Liver (tissue), 9 donors: ENCODE data around the gene KIF9. TPM values are rescaled to one million over a fixed set of nuclear protein-coding genes. Genes with fewer than 3 reads are reported as not detected.

ENCODE experiments used
- DNase-seq: peaks from one replicate; pipeline ENCODE4 v3.0.0-alpha.2; 2017; ENCODE audit warnings: low spot score
- H3K27ac ChIP-seq, 2 donors: one replicate each; pipeline ENCODE4 v1.7.0; 2013; ENCODE audit warnings: inconsistent platforms in 2 of 2, low read length in 2 of 2, control low read depth in 1 of 2, low read depth in 1 of 2, mild to moderate bottlenecking in 1 of 2
- H3K27me3 ChIP-seq, 4 donors: one replicate each; pipeline versions ENCODE4 v1.6.1 to v1.7.0; 2013; ENCODE audit warnings: low read length in 3 of 4, inconsistent platforms in 1 of 4, mild to moderate bottlenecking in 1 of 4, moderate library complexity in 1 of 4; ENCODE audit not compliant: control insufficient read depth in 4 of 4, insufficient read depth in 4 of 4
- H3K36me3 ChIP-seq, 4 donors: one replicate each; pipeline versions ENCODE4 v1.6.1 to v1.7.0; 2013; ENCODE audit warnings: low read length in 3 of 4, mild to moderate bottlenecking in 3 of 4, low read depth in 1 of 4, moderate library complexity in 1 of 4; ENCODE audit not compliant: control insufficient read depth in 4 of 4, insufficient read depth in 3 of 4
- H3K4me1 ChIP-seq, 4 donors: one replicate each; pipeline versions ENCODE4 v1.6.1 to v1.7.0; 2013; ENCODE audit warnings: low read length in 3 of 4, mild to moderate bottlenecking in 3 of 4, moderate library complexity in 1 of 4; ENCODE audit not compliant: control insufficient read depth in 4 of 4, insufficient read depth in 4 of 4
- H3K4me3 ChIP-seq, 3 donors: one replicate each; pipeline versions ENCODE4 v1.6.1 to v1.7.0; 2013; ENCODE audit warnings: low read length in 3 of 3, control low read depth in 1 of 3, low read depth in 1 of 3, mild to moderate bottlenecking in 1 of 3
- H3K9ac ChIP-seq, 2 donors: one replicate each; pipeline ENCODE4 v1.7.0; 2013; ENCODE audit warnings: low read length in 2 of 2, mild to moderate bottlenecking in 2 of 2, moderate library complexity in 2 of 2, control low read depth in 1 of 2, low read depth in 1 of 2
- H3K9me3 ChIP-seq, 4 donors: one replicate each; pipeline versions ENCODE4 v1.6.1 to v1.7.0; 2013; ENCODE audit warnings: low read length in 3 of 4; ENCODE audit not compliant: control insufficient read depth in 4 of 4
- FOXA1 ChIP-seq: IDR thresholded peaks from 2 replicates; pipeline ENCODE4 v1.6.1; 2016; ENCODE audit warnings: antibody characterized with exemption
- FOXA2 ChIP-seq: IDR thresholded peaks from 2 replicates; pipeline ENCODE4 v1.6.1; 2016; ENCODE audit warnings: antibody characterized with exemption
- HNF4A ChIP-seq, 2 donors: conservative IDR thresholded peaks; 2 replicates each; pipeline ENCODE4 v1.6.1; 2016; ENCODE audit warnings: antibody characterized with exemption in 2 of 2, mild to moderate bottlenecking in 2 of 2
- HNF4G ChIP-seq: IDR thresholded peaks from 2 replicates; pipeline ENCODE4 v1.6.1; 2016; ENCODE audit warnings: antibody characterized with exemption
- JUND ChIP-seq, 2 donors: IDR thresholded peaks; 2 replicates each; pipeline ENCODE4 v1.6.1; 2016; ENCODE audit warnings: antibody characterized with exemption in 2 of 2
- NR2F2 ChIP-seq: IDR thresholded peaks from 2 replicates; pipeline ENCODE4 v1.6.1; 2016; ENCODE audit warnings: antibody characterized with exemption
- RXRA ChIP-seq, 2 donors: IDR thresholded peaks; 2 replicates each; pipeline ENCODE4 v1.6.1; 2017 to 2018; ENCODE audit warnings: antibody characterized with exemption in 2 of 2, mild to moderate bottlenecking in 1 of 2
- SP1 ChIP-seq: IDR thresholded peaks from 2 replicates; pipeline ENCODE4 v1.6.1; 2018; ENCODE audit warnings: antibody characterized with exemption, mild to moderate bottlenecking
- TAF1 ChIP-seq: conservative IDR thresholded peaks from 2 replicates; pipeline ENCODE4 v1.6.1; 2016; ENCODE audit warnings: antibody characterized with exemption, mild to moderate bottlenecking
- WGBS: extraction: QIAGEN DNeasy Blood & Tissue Kit; methylation state at CpG from one replicate; pipeline ENCODE4 v1.1.7; 2013; 5-methylcytosine and 5-hydroxymethylcytosine counted together
- polyA plus RNA-seq, 2 donors: library from polyadenylated mRNA; stranded (reverse) in 1 of 2; unstranded in 1 of 2; fragments of 200-250 nt in 1 of 2; fragments of >200 nt in 1 of 2; fragmentation: Nextera tagmentation in 1 of 2; extraction: Ambion mirVana in 1 of 2; gene quantifications; one replicate each; pipeline versions ENCODE4 v1.2.1 to v1.2.3, GENCODE V29; 2013 to 2015
- total RNA-seq, 2 donors: library from RNA; depleted of rRNA; stranded (reverse); fragments of >200 nt; gene quantifications; one replicate each; pipeline ENCODE4 v1.2.3, GENCODE V29; 2014
- TF ChIP-seq, protein P1 (sequence below): IDR thresholded peaks from 2 replicates; pipeline ENCODE4 v1.6.1; 2016; ENCODE audit warnings: antibody characterized with exemption
- TF ChIP-seq, protein P2 (sequence below): fragments of 150-350 bp; IDR thresholded peaks from 2 replicates; pipeline ENCODE4 v1.5.1; 2017; ENCODE audit warnings: improper control_type of control experiment, low read depth, low read length; ENCODE audit not compliant: missing input control
- TF ChIP-seq, protein P3 (sequence below): IDR thresholded peaks from 2 replicates; pipeline ENCODE4 v1.6.1; 2016; ENCODE audit warnings: antibody characterized with exemption
- TF ChIP-seq, protein P4 (sequence below): IDR thresholded peaks from 2 replicates; pipeline ENCODE4 v1.6.1; 2016; ENCODE audit warnings: antibody characterized with exemption, mild to moderate bottlenecking
- TF ChIP-seq, protein P5 (sequence below): IDR thresholded peaks from 2 replicates; pipeline ENCODE4 v1.6.1; 2016; ENCODE audit warnings: antibody characterized with exemption
- donor health status: healthy.
- donor health status: healthy.
- donor health status: healthy.
- donor health status: healthy.
- donor health status: healthy.

KIF9 gene
- total and polyA plus RNA-seq, 4 donors, result 2.3 to 4.5 (median 3.1) TPM

DNA sequence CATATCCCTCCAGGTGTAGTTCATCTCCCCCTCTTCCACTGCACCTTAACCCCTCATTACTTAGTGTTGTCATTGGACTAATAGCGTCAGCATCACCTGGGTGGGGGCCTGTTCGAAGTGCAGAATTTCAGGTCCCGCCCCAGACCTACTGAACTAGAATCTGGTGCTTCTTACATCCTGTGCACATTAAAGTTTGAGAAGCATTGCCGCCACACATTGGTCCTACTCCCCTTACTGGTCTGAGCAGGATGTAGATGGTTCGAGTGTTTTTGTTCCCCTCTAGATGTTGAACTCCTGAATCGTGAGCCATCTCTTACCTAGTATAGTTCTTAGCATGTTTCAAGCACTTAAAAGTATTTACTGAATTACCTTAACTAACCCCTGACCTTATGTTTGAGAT lies 13.4 kb upstream of the KIF9 start:
- no peaks in the 10 kb centered on the region for H3K9me3 ChIP-seq
- H3K4me1 ChIP-seq, result peaks cover 0 to 4% (median 0%) of the 10 kb centered on the region in 4 donors
- H3K27ac ChIP-seq, result no peak overlapping the region
- 94% methylated on average over 6 of the region's 6 CpGs for WGBS
- H3K36me3 ChIP-seq, result no peaks in the 10 kb centered on the region
- no peak overlapping the region for H3K4me3 ChIP-seq
- H3K9ac ChIP-seq, result no peak overlapping the region
- no peak for TF ChIP-seq FOXA1
- no peak for DNase-seq
- no peaks in the 10 kb centered on the region for H3K27me3 ChIP-seq

DNA sequence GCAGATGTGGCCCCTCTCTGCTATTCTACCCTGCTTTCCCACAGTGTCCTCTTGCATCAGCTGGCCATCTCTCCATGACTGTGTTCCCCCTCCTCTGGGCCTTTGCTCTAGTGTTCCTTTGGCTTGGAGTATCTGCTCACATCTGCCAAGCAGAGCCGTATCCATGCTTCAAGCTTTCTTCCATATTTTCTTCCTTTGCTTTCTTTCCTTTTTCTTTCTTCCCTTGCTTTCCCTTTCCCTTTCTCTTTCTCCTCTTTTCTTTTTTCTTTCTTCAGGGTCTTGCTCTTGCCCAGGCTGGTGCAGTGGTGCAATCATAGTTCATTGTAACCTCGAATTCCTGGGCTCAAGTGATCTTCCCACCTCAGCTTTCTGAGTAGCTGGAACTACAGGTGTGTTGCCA lies 12.7 kb upstream of the KIF9 start:
- no peak overlapping the region for H3K4me3 ChIP-seq
- H3K4me1 ChIP-seq, result peaks cover 0 to 4% (median 0%) of the 10 kb centered on the region in 4 donors
- TF ChIP-seq, protein P1, sequence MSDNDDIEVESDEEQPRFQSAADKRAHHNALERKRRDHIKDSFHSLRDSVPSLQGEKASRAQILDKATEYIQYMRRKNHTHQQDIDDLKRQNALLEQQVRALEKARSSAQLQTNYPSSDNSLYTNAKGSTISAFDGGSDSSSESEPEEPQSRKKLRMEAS, result no peak
- no peak for TF ChIP-seq SP1
- TF ChIP-seq HNF4G, result no peak
- TF ChIP-seq, protein P2, sequence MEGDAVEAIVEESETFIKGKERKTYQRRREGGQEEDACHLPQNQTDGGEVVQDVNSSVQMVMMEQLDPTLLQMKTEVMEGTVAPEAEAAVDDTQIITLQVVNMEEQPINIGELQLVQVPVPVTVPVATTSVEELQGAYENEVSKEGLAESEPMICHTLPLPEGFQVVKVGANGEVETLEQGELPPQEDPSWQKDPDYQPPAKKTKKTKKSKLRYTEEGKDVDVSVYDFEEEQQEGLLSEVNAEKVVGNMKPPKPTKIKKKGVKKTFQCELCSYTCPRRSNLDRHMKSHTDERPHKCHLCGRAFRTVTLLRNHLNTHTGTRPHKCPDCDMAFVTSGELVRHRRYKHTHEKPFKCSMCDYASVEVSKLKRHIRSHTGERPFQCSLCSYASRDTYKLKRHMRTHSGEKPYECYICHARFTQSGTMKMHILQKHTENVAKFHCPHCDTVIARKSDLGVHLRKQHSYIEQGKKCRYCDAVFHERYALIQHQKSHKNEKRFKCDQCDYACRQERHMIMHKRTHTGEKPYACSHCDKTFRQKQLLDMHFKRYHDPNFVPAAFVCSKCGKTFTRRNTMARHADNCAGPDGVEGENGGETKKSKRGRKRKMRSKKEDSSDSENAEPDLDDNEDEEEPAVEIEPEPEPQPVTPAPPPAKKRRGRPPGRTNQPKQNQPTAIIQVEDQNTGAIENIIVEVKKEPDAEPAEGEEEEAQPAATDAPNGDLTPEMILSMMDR, result no peak
- no peak for TF ChIP-seq RXRA (IDR thresholded peaks at IDR 0.05)
- TF ChIP-seq, protein P3, sequence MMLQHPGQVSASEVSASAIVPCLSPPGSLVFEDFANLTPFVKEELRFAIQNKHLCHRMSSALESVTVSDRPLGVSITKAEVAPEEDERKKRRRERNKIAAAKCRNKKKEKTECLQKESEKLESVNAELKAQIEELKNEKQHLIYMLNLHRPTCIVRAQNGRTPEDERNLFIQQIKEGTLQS, result no peak
- TF ChIP-seq HNF4A (conservative IDR thresholded peaks at IDR 0.05), result no peak
- TF ChIP-seq, protein P4, sequence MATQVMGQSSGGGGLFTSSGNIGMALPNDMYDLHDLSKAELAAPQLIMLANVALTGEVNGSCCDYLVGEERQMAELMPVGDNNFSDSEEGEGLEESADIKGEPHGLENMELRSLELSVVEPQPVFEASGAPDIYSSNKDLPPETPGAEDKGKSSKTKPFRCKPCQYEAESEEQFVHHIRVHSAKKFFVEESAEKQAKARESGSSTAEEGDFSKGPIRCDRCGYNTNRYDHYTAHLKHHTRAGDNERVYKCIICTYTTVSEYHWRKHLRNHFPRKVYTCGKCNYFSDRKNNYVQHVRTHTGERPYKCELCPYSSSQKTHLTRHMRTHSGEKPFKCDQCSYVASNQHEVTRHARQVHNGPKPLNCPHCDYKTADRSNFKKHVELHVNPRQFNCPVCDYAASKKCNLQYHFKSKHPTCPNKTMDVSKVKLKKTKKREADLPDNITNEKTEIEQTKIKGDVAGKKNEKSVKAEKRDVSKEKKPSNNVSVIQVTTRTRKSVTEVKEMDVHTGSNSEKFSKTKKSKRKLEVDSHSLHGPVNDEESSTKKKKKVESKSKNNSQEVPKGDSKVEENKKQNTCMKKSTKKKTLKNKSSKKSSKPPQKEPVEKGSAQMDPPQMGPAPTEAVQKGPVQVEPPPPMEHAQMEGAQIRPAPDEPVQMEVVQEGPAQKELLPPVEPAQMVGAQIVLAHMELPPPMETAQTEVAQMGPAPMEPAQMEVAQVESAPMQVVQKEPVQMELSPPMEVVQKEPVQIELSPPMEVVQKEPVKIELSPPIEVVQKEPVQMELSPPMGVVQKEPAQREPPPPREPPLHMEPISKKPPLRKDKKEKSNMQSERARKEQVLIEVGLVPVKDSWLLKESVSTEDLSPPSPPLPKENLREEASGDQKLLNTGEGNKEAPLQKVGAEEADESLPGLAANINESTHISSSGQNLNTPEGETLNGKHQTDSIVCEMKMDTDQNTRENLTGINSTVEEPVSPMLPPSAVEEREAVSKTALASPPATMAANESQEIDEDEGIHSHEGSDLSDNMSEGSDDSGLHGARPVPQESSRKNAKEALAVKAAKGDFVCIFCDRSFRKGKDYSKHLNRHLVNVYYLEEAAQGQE, result no peak
- no peak for TF ChIP-seq JUND (IDR thresholded peaks at IDR 0.05)
- TF ChIP-seq FOXA1, result no peak
- TF ChIP-seq TAF1, result no peak
- H3K36me3 ChIP-seq, result no peaks in the 10 kb centered on the region
- H3K27ac ChIP-seq, result no peak overlapping the region
- H3K9me3 ChIP-seq, result no peaks in the 10 kb centered on the region
- DNase-seq, result no peak
- 96% methylated on average over 2 of the region's 2 CpGs for WGBS
- no peaks in the 10 kb centered on the region for H3K27me3 ChIP-seq
- no peak overlapping the region for H3K9ac ChIP-seq

DNA sequence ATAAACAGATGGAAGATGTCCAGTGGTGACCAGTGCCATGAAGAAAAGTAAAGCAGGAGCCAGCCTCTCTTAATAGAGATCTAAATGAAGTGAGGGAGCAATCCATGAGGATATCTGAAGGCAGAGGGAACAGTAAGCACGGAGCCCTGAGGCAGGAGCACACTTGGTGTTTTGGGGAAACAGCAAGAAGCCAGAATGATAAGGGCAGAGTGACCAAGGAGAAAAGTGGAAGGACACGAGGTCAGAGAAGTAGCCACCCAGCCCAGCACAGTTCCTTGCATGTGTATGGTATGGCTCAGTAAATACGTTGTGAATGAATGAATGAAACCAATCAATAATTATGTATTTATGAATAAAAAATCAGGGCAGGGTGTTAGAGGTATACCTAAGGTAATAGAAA lies 11.8 kb upstream of the KIF9 start:
- H3K36me3 ChIP-seq, result no peaks in the 10 kb centered on the region
- WGBS, result 87% methylated on average over 3 of the region's 3 CpGs
- no peak overlapping the region for H3K9ac ChIP-seq
- peaks cover 0 to 4% (median 0%) of the 10 kb centered on the region in 4 donors for H3K4me1 ChIP-seq
- no peak overlapping the region for H3K27ac ChIP-seq
- DNase-seq, result no peak
- H3K9me3 ChIP-seq, result no peaks in the 10 kb centered on the region
- TF ChIP-seq FOXA1, result no peak
- no peak for TF ChIP-seq SP1
- no peak for TF ChIP-seq FOXA2
- TF ChIP-seq, protein P1, result no peak
- TF ChIP-seq NR2F2, result no peak
- TF ChIP-seq, protein P5, sequence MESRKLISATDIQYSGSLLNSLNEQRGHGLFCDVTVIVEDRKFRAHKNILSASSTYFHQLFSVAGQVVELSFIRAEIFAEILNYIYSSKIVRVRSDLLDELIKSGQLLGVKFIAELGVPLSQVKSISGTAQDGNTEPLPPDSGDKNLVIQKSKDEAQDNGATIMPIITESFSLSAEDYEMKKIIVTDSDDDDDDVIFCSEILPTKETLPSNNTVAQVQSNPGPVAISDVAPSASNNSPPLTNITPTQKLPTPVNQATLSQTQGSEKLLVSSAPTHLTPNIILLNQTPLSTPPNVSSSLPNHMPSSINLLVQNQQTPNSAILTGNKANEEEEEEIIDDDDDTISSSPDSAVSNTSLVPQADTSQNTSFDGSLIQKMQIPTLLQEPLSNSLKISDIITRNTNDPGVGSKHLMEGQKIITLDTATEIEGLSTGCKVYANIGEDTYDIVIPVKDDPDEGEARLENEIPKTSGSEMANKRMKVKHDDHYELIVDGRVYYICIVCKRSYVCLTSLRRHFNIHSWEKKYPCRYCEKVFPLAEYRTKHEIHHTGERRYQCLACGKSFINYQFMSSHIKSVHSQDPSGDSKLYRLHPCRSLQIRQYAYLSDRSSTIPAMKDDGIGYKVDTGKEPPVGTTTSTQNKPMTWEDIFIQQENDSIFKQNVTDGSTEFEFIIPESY, result no peak
- TF ChIP-seq HNF4G, result no peak
- TF ChIP-seq, protein P3, result no peak
- TF ChIP-seq RXRA (IDR thresholded peaks at IDR 0.05), result no peak
- TF ChIP-seq, protein P2, result no peak
- H3K4me3 ChIP-seq, result no peak overlapping the region
- H3K27me3 ChIP-seq, result no peaks in the 10 kb centered on the region
